Stimulated activated CD4-positive, alpha-beta T cell treated with anti-CD3 and anti-CD28 coated beads, Interleukin-15, amount 100 ng/mL, for 24 hours (primary cell): Measurements from ENCODE around the gene SLC30A1.

Source experiments
- DNase-seq: peaks from one replicate; pipeline ENCODE4 v3.0.0-alpha.2; 2020

SLC30A1 gene

DNA sequence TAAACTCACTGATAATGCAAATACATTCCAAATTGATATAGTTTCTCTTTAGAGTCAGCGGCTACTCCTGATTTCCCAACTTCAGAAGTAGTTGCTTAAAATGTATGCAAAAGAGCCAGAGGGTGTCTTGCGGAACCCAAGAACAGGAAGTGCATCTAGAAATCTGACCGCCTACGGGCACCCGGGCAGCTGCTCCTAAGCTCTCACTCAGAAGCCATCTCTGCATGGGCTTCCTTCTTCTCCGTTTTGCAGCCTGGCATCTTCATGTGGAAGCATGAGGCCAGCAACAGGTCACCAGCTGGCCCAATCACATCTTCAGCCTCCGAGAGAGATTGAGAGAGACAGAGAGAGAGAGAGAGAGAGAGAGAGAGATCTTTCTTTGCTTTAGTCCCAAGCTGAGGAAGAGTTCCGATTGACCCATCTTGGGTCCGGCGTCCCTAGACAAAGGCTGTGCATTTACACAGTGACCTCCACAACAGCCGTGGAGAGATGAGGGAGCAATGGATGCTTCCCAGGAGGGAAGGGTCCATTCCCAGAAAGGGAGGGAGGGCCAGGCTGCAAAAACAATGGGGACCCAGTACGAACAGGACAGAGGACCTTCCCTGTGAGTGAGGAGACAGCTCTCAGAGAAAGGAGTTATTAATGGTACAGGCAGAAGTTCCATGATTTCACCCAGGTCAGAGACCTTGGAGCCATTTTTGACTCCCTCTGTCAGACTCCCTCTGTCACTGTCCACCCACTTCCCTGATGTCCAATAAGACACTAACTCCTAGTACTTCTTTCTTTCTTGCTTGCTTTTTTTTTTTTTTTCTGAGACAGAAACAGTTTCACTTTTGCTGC is 28.2 kb upstream of the SLC30A1 start:
- DNase-seq = peak; percentile 35

DNA sequence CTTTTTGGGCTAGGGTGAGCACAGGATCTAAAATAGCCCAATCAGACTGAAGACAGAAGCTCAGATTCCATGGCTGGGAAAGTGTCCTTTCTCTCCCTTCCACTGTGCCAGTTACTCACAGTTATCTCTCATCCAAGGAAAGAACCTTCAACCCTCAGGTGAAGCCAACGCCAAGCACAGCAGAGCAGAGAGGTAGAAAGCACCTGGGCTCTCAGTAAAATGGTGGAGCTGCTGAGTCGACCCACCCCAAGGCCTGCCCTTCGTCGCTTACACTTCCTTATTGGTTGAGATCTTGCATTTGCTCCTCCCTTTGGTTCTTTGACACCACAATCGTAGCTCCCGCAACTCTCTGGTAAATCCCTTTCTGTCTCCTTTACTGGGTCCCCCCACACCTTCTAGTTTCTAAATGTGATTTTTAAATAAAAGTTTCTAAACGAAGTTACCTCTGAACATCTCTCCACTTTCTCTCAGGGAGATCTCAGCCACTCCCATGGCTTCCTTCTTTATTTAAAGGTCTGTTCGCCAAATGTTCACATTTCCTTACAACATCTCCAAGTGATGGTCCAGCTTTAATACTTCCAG is 27.5 kb upstream of the SLC30A1 start:
- peak; percentile 26 for DNase-seq

DNA sequence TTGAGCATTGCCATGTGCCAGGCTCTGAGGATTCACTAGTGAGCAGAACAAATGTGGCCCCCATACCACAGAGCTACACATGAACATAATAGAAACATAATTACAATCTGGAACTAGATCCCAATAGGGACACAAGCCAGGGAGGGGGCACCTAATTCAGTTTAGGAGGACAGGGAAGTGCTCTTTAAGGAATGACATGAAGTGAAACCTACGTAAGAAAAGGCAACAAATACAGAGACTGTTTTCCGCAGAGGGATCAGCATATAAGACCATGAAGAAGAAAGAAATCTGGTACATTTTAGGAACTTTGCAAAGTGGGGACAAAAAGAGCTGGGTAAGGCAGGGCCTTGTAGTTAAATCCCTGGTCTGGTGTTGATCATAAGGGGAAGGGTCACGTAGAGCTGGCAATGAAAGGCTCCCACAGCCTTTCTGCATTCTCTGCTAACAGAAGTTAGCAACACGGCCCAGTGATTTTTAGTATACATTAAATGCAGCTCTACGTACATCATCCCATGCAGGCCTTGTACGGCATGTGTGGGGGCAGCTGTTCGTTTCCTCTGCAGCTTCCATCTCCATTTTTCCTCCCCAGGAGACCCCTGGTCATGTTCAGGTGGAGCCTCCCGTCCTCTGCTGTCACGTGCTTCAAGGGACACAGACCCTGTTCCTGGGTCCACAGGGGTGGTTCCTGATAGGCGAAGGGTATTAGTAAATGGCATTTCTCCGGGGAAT is 26.8 kb upstream of the SLC30A1 start:
- no peak for DNase-seq

DNA sequence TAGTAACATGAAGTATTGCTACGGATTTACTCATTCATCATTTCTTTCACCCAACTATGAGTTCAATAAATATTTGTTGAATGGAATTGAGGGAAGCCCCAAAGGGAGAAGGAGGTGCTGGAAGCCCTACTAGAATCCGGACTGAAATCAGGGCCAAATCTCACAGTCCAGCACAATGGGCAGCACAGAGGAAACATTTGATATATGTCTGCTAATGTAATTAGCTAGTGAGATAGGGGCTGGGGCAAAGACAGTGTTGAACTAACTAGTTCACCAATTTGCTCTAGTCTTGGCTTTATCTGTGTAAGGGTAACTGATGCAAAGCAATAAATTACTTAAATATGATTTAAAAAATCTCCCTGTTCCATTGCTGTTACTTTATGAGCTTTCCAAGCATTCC is 26.1 kb upstream of the SLC30A1 start:
- no peak for DNase-seq

DNA sequence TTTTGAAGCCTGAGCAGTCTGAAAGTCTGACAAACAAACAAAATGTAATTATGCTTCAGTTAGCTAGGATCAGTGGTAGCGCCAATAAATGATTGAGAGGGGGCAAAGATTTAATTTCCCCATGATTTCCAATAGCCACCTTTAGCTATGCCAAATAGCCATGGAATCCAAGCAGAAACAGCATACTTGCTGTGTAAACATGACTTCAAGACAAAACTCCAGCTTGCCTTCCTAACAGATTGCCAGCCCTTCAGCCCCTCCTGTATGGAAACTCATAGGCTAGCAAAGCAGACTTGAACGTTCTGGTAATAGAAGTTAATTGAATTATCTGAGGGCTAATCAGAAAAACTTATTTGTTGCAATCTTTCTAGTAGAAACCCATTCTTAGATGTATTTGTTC is 25.6 kb upstream of the SLC30A1 start:
- DNase-seq = no peak

DNA sequence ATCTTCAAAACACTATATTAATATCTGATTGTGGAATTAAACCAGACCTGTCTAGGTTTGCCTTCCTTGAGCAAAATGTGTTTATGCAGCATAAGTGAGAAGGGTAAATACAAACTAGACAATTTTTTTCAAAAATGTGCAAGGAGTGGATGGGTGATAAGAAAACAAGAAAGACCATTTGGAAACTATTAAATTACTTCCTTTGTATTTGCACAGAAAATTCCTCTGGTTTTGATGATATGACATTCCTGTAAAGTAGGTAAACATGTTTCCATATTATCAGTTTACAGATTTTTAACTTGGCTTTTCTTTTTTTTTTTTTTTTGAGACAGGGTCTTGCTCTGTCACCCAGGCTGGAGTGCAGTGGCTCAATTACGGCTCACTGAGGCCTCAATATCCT is 24.8 kb upstream of the SLC30A1 start:
- no peak for DNase-seq

DNA sequence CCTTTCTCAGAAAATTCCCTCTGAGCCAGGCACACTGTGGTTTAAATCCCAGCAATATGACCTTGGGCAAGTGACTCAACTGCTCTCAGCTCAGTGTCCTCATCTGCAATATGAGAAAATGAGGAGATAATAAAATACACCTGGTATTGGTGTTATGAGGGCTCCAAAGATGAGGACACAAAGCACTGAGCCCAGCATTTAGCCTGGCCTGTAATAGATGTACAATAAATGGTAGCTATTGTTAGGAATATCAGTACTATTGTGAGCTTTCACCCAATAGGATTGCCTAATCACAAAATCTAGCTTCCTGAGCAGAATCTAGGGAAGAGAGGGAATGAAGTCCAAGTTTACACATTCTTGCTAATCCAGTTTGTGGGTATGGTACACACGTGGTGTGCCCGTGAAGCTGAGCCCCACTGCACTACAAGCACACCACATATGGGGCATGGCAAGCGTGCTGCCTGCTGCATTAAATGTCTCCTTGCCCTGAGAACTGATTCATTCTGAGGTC is 24.3 kb upstream of the SLC30A1 start:
- DNase-seq = no peak

DNA sequence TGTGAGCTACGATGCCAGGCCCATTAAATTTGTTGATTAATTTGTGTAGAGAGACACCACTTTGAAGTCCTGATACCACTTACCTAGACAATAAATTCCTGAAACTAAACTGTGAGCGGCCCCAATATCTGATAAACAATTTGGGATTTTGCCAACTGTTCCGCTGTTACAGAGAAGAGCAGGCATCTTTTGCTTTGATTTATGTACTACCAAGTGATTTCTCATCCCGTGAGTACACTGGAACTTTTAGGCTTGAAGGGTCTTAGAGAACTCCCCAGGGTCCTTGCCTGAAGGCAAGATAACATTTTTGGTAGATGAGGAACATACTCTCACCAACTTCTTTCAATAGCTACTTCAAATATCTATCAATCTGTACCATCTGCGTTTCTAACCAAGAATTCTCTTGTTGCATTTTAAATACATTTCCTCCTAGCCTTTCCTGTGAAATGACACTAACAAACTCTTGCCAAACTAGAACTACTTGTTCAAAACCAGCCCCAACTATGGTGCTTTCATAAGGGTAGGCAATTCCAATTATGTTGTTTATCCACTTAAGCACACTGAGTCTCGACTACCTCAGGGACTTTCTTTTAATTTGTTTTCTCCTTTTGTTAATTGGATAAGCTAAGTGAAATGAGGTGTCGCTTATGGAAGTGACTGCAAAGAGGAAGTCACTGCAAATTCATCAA is 23.2 kb upstream of the SLC30A1 start:
- no peak for DNase-seq

DNA sequence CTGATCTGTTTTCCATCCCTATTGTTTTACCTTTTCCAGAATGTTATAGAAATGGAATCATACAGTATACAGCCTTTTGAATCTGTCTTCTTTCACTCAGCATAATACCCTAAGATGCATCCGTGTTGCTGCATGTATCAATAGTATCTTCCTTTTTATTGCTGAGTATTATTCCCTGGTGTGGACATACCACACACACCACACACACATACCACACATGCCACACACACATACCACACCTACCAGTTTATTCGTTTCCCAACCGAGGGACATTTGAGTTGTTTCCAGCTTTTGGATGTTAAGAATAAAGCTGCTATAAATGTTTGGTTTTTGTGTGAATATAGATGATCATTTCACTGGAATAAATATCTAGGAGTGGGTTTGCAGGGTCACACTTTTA is 22.2 kb upstream of the SLC30A1 start:
- no peak for DNase-seq

DNA sequence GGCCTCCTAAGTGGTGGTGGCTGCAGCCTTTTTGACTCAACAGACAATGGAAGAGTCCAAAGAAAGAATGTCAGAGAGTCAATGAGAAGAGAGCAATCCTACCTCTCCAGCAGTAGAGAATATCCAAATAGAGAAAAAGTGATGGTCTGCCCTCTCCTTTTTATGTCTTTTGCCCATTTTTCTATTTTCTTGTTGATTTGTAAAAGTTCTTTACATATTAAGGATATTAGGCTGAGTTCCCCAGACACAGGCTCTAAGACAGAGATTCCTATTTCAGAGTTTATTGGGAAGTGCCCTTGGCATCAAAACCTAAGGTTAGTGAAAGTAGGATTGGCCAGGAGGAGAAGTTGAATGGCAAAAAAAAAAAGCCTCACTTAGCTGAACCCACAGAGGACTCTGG is 20.3 kb upstream of the SLC30A1 start:
- no peak for DNase-seq

DNA sequence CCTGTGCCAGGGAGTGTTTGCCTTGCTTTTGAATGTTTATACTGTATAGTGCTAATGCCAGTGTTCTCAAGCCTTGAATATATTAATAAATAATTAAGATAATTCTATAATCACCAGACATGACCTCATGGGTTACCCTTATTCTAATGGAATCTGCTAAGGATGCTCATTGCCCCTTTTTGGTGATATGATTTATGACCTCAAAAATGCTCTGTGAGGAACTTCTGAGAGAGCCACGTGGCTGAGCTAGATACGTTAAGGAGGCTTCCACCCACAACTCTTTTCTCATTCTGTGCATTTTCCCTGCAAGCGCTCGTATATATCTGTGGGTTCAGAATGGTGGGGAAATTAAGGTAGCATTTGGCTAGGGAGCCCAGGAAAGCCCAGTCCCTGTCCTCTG is 19.6 kb upstream of the SLC30A1 start:
- DNase-seq = no peak

DNA sequence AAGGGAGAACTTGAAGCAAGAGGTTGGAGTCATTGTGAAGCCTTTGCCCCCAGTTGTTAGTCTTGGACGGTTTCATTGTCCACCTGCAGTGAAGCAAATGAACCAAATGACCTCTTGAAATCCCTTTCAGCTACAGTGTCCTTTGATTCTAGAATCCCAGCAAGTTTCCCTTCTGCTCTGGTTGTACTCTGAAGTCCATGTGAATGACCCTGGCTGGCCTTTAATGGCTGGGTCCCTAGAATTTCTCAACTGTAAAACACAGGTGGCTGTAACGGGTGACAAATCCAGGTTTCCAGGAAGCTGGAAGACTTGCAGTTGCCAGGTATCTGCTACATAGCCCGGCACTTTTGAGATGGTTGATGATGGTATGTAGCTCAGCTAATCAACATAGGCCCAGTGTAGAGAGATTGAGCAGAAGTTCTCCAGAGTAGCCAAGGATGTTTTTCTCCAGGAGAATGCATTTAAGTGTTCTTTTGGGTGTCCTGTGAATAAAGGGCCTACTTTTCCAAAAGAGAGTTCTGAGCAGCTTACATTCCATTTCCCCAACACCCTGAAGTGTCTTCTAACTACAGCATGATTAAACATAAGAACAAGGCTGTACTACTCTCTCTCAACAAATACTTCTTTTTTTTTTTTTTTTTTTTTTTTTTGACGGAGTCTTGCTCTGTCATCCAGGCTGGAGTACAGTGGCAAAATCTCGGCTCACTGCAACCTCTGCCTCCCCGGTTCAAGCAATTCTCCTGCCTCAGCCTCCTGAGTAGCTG is 17.6 kb upstream of the SLC30A1 start:
- DNase-seq = no peak

DNA sequence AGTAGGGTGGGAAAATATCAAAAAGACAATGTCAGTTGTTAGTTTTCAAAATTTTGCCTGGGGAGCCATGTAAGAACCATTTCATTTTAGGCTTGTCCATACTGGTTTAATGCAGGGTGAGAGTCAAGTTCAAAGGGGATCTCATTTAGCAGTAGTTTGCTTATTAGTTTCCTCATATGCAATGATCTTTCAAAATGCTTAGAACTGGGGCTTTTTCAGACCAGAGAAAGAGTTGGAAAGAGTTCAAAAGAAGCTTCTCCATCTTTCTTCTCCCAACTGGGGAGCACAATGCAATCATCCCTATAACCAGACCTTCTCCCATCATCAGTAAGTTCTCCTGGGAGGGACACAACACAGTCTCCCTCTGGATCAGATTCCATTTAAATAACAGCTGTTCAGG is 16.5 kb upstream of the SLC30A1 start:
- DNase-seq = no peak

DNA sequence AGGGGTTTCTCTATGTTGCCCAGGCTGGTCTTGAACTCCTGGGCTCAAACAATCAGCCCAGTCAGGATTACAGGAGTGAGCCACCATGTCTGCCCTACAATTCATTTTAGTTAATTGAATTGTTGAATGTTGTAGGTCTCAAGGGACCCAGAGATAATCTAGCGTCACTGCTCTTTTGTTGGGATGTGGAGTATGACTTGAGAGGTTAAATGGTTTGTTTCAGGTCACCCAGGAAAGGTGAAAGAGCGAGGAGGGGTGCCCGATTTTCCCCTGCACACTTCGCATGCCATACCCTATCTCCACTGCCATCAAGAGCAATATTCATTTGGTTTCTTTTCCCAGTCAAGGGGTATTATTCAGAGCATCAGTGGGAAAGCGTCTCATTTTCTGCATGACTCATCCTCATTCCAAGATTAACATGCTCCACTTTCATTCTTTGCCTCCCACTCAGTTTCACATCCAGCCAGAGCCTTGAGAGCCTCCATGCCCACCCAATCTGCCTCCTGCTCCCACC is 13.1 kb upstream of the SLC30A1 start:
- no peak for DNase-seq

DNA sequence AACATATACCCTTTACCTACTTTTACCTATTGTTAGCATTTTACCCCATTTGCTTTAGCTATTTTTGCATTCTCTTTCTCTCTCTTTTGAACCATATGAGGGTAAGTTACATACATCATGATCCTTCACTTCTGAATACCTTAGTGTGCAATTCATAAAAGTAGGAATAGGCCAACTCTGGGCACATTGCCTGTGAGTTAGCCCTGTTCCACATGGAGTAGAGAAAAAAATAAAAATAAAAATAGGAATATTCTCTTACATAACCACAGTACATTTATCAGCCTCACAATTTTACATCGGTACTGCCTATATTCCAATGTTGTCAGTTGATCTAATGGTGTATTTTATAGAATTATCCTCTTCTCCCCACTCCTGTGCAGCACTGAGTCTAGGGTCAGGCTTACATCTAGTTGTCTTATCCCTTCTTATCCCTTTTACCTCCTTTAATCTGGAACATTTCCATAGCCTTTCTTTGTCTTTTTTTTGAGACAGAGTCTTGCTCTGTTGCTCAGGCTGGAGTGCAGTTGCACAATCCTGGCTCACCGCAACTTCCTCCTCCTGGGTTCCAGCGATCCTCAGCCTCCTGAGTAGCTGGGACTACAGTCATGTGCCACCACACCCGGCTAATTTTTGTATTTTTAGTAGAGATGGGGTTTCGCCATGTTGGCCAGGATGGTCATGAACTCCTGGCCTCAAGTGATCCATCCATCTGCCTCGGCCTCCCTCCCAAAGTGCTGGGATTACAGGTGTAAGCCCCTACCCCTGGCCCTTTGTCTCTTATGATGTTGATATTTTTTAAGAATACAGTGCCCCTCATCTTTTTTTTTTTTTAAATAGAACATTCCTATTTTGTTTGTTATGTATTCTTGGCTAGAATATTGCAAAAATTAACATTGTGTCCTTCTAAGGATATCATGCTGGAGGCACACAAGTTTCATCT is 11.1 kb upstream of the SLC30A1 start:
- no peak for DNase-seq

DNA sequence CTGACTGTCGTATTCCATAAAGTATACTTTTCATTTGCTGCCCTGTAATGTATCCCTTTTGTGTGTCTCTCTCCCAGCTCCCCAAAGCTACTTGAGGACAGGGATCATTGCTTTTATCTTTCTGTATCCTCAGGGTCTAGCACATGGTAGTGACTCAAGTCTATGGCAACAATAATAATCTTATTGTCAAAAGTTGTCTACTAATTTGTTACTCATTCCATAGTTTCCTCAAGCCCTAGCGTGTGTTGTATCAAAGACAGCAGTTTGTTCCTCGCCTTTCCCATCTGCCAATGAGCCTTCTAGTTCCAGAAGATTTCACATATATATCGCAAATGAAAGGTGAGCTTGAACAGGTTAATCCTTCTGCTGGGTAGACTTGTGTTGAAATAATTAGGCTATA is 9.8 kb upstream of the SLC30A1 start:
- DNase-seq = no peak

DNA sequence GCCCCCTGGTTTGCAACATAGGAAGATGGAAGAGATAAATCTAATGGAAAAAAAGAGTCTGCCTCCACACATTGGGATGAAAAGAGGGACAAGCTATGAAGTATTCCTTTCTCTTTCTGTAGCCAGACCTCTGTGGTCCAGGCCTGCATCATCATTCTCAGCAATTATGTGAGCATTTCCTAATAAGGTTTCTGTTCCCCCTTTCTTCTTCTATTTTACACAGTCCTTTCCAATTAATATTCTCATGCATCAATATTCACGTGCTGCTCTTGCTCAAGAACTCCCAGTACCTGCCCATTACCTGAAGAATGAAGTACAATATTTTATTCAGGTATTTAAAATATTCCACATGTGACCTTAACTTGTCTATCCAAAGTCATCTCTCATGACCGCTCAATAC is 8.2 kb upstream of the SLC30A1 start:
- DNase-seq = no peak

DNA sequence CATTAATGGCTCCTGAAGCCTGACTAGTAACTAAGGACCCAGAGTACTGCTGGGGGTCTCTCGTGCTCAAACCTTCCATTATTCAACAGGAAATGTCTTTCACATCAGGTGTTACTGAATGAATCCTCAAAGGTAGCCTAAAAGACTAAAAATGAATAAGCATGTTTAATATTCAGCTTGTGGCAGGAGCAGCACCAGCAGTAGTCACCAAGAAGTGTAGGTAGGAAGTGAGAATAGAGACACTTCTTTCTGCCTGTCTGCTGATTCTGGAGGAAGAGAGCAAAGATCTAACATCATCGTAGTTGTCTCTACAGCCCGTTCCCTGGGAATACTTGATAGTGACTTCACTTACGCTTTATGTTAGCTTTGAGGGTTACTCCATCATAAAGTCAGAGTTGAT is 7.6 kb upstream of the SLC30A1 start:
- no peak for DNase-seq

DNA sequence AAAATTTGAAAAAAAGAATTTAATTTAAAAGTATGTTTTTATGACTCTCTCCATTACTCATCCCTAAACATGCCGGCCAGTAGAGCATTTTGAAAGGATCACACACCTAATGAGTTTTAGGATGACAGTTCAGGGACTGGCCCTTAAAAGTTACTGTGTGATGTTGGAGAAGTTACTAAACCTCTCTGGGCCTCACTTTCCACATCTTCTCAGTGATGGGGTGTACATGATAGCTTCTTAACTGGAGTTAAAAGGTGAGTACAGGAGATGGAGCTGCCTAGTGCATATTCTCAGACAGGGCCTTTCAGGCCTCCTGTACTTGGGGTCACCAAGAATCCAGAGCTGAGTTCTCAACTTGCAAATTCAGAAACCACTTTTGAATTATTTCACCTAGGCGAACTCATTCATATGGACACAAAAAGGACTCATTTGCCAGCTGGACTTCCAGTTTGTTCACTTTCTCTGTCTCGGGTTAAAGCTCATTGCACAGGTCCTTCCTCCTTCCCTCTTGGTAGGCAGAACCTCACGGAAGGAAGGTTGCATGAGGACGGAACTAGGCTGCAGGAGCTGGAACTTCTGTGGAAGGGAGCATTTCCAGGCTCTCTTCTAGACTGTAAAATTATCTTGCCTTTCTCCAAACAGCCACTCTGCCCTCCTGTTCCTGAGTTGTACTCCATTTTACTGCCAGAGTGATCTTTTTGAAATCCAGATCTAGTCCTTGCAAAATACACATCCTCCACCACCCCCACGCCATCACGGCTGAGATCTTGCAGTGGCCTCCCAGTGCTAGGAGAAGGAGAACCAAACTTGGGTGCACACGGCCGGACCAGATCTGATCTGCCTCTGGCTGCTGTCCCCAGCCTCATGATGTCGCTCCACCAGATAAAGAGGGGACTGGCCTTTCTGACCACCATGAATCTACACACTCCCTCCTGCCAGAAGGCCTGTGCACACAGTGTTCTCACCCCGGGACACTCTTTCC is 4.3 kb upstream of the SLC30A1 start:
- no peak for DNase-seq

DNA sequence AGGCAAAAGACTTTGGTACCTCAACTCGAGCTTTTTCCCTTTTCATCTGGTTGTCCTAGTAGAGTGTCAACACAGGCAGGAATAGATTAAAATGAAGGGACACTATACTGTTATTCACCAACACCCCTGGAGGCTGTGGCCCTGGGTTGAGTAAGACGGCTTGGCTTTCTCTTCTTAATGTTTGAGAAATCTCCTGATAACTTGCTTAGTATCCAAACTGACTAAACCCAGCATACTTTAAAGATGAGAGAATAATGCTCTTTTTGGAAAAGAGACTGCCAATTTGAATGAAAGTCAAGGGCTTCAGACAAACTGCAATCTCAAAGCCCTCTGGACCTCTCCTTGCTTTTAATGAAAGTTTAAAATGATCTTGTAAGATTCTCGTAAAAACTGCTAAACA is 2.6 kb upstream of the SLC30A1 start:
- DNase-seq = no peak
